Thymus (tissue), 11 donors: ENCODE data around the gene C16orf92. TPM values are rescaled to one million over a fixed set of nuclear protein-coding genes. Genes with fewer than 3 reads are reported as not detected.

ENCODE experiments used
- DNase-seq, 9 donors: peaks; one replicate each; pipeline ENCODE4 v3.0.0-alpha.2; 2013; ENCODE audit warnings: low spot score in 9 of 9, low read depth in 6 of 9, missing footprints in 1 of 9
- H3K27ac ChIP-seq, 2 donors: one replicate each; pipeline ENCODE4 v1.5.1; 2013; ENCODE audit warnings: control low read depth in 1 of 2, low read depth in 1 of 2, low read length in 1 of 2, mild to moderate bottlenecking in 1 of 2, moderate library complexity in 1 of 2
- H3K27me3 ChIP-seq, 2 donors: one replicate each; pipeline ENCODE4 v1.5.1; 2013; ENCODE audit warnings: low read length in 1 of 2; ENCODE audit not compliant: control insufficient read depth in 2 of 2, insufficient read depth in 1 of 2
- H3K36me3 ChIP-seq, 2 donors: one replicate each; pipeline ENCODE4 v1.5.1; 2013; ENCODE audit warnings: low read length in 1 of 2, mild to moderate bottlenecking in 1 of 2, moderate library complexity in 1 of 2; ENCODE audit not compliant: control insufficient read depth in 2 of 2, insufficient read depth in 2 of 2
- H3K4me1 ChIP-seq, 2 donors: one replicate each; pipeline ENCODE4 v1.5.1; 2013; ENCODE audit warnings: low read length in 2 of 2; ENCODE audit not compliant: control insufficient read depth in 2 of 2, insufficient read depth in 2 of 2
- H3K4me3 ChIP-seq, 2 donors: one replicate each; pipeline ENCODE4 v1.5.1; 2013; ENCODE audit warnings: low read length in 2 of 2, control low read depth in 1 of 2, mild to moderate bottlenecking in 1 of 2
- H3K9me3 ChIP-seq, 2 donors: one replicate each; pipeline ENCODE4 v1.5.1; 2013; ENCODE audit warnings: low read length in 1 of 2, mild to moderate bottlenecking in 1 of 2; ENCODE audit not compliant: control insufficient read depth in 2 of 2, insufficient read depth in 1 of 2
- WGBS: extraction: QIAGEN DNeasy Blood & Tissue Kit; methylation state at CpG from one replicate; pipeline ENCODE4 v1.1.7; 2013; 5-methylcytosine and 5-hydroxymethylcytosine counted together
- polyA plus RNA-seq: library from polyadenylated mRNA; stranded (reverse); fragments of 200-250 nt; gene quantifications from one replicate; pipeline ENCODE4 v1.2.3, GENCODE V29; 2013
- total RNA-seq: library from RNA; stranded (reverse); fragments of 120-200 nt; gene quantifications from one replicate; pipeline ENCODE4 v1.2.4, GENCODE V29; 2013
- donor health status: healthy.

C16orf92 gene
- total and polyA plus RNA-seq, 2 donors: not detected

- Histone ChIP-seq H3K9me3 (no peaks in the 10 kb centered on the region), H3K27ac (no peak overlapping the region), H3K4me3 (no peak overlapping the region), H3K4me1 (peaks cover 10 to 23% of the 10 kb centered on the region in 2 donors), H3K27me3 (no peaks in the 10 kb centered on the region), H3K36me3 (peaks cover 46 to 59% of the 10 kb centered on the region in 2 donors)
- DNase-seq: no peak
- 98% methylated on average over 9 of the region's 9 CpGs for WGBS
Measured at GRCh38 chr16:29993903-29994599, 28.9 kb upstream of the C16orf92 start.

GRCh38 chr16:29994600-29995323, 28.2 kb upstream of the C16orf92 start:
- Histone ChIP-seq H3K9me3 (no peaks in the 10 kb centered on the region), H3K27me3 (no peaks in the 10 kb centered on the region), H3K4me3 (peak overlapping the region; percentile 68 to 88), H3K4me1 (peaks cover 10 to 23% of the 10 kb centered on the region in 2 donors), H3K27ac (peak overlapping the region; percentile 96 to 99), H3K36me3 (peaks cover 41 to 56% of the 10 kb centered on the region in 2 donors)
- 20% methylated on average over 24 of the region's 24 CpGs for WGBS
- peak in 2 of 9 donors; percentile 50 to 79 for DNase-seq

- peak within 1 kb of the TSS; percentile 68 to 88 for H3K4me3 ChIP-seq
- DNase-seq: peak; percentile 68 to 93 (median 83)
- H3K27me3 ChIP-seq: no peaks in the 10 kb centered on the region
- no peaks in the 10 kb centered on the region for H3K9me3 ChIP-seq
- peak within 1 kb of the TSS; percentile 96 to 99 for H3K27ac ChIP-seq
- peaks cover 10 to 23% of the 10 kb centered on the region in 2 donors for H3K4me1 ChIP-seq
- H3K36me3 ChIP-seq: peaks cover 35 to 51% of the 10 kb centered on the region in 2 donors
- WGBS: under 1% methylated on average over 53 of the region's 53 CpGs
Measured at GRCh38 chr16:29995324-29995910, 27.6 kb upstream of the C16orf92 start, which contains the start of gene HIRIP3. Gene HIRIP3, minus strand, starts transcription at chr16:29995617. Its CDS starts 12 bp downstream, at chr16:29995605.

- DNase-seq: peak; percentile 94 to 98 (median 96)
- H3K27ac ChIP-seq: peak within 1 kb of the TSS; percentile 96 to 99
- peaks cover 33 to 50% of the 10 kb centered on the region in 2 donors for H3K36me3 ChIP-seq
- H3K4me3 ChIP-seq: peak within 1 kb of the TSS; percentile 68 to 88
- H3K27me3 ChIP-seq: no peaks in the 10 kb centered on the region
- H3K4me1 ChIP-seq: peaks cover 10 to 23% of the 10 kb centered on the region in 2 donors
- WGBS: under 1% methylated on average over 65 of the region's 65 CpGs
- H3K9me3 ChIP-seq: no peaks in the 10 kb centered on the region
Measured at GRCh38 chr16:29995911-29996765, 26.9 kb upstream of the C16orf92 start, which contains the start of gene INO80E. Gene INO80E, plus strand, starts transcription at chr16:29996241. Its CDS starts 70 bp downstream, at chr16:29996311.

GRCh38 chr16:29996766-29997250, 26.2 kb upstream of the C16orf92 start:
- no peaks in the 10 kb centered on the region for H3K27me3 ChIP-seq
- peaks cover 33 to 50% of the 10 kb centered on the region in 2 donors for H3K36me3 ChIP-seq
- H3K4me3 ChIP-seq: peak overlapping the region; percentile 68 to 88
- DNase-seq: peak in 2 of 9 donors; percentile 8 to 31
- H3K27ac ChIP-seq: peak overlapping the region in 1 of 2 donors; percentile 99
- H3K9me3 ChIP-seq: no peaks in the 10 kb centered on the region
- peaks cover 10 to 23% of the 10 kb centered on the region in 2 donors for H3K4me1 ChIP-seq
- 28% methylated on average over 9 of the region's 9 CpGs for WGBS

- no peak for DNase-seq
- no peak overlapping the region for H3K4me3 ChIP-seq
- H3K4me1 ChIP-seq: peaks cover 11 to 22% of the 10 kb centered on the region in 2 donors
- H3K36me3 ChIP-seq: peaks cover 27 to 40% of the 10 kb centered on the region in 2 donors
- WGBS: 98% methylated on average over 6 of the region's 6 CpGs
- H3K27ac ChIP-seq: no peak overlapping the region
- H3K27me3 ChIP-seq: no peaks in the 10 kb centered on the region
- H3K9me3 ChIP-seq: no peaks in the 10 kb centered on the region
Measured at GRCh38 chr16:29999605-30000004, 23.4 kb upstream of the C16orf92 start.

GRCh38 chr16:30000735-30001631, 22.0 kb upstream of the C16orf92 start:
- Histone ChIP-seq H3K36me3 (peaks cover 30 to 47% of the 10 kb centered on the region in 2 donors), H3K27me3 (no peaks in the 10 kb centered on the region), H3K9me3 (no peaks in the 10 kb centered on the region), H3K4me1 (peaks cover 12 to 24% of the 10 kb centered on the region in 2 donors), H3K27ac (no peak overlapping the region), H3K4me3 (no peak overlapping the region)
- WGBS: 96% methylated on average over 33 of the region's 33 CpGs
- DNase-seq: no peak
